ENCODE measurements around the gene PRKCZ. TPM values are rescaled to one million over a fixed set of nuclear protein-coding genes. Genes with fewer than 3 reads are reported as not detected.

PRKCZ gene
- total and polyA plus RNA-seq, 9 of the 15 experiments (the other 6 are each of a cell fraction or from before 2014, with no cell fraction given): 0.07 to 3.1 (median 1.3) TPM

- TF ChIP-seq SMAD1 (IDR thresholded peaks at IDR 0.05; ENCODE audit: low read depth, low read length, partially characterized antibody) (no peak), CEBPB (tag; IDR thresholded peaks at IDR 0.05) (peak; percentile 31), ZNF75A (CRISPR knock-in tag; IDR thresholded peaks at IDR 0.05) (no peak), ARID2 (IDR thresholded peaks at IDR 0.05) (no peak), NFE2 (IDR thresholded peaks at IDR 0.05; ENCODE audit: low read depth) (no peak), BCLAF1 (IDR thresholded peaks at IDR 0.05; ENCODE audit: borderline replicate concordance in 1 of 2, control insufficient read depth in 1 of 2, low read depth in 2 of 2, low read length in 1 of 2) (no peak), SIN3B (IDR thresholded peaks at IDR 0.05; ENCODE audit: low read depth) (no peak), ZNF609 (CRISPR knock-in tag; IDR thresholded peaks at IDR 0.05; ENCODE audit: borderline replicate concordance) (no peak), ZNF318 (IDR thresholded peaks at IDR 0.05; ENCODE audit: borderline replicate concordance in 1 of 2, low read depth in 1 of 2) (peak in 1 of 2 experiments; percentile 60; a peak in 1 of 4 replicates), RBM22 (IDR thresholded peaks at IDR 0.05; ENCODE audit: low read depth, low read length, poor library complexity, severe bottlenecking) (no peak)
Observed at GRCh38 chr1:2001773-2002411, 48.3 kb upstream of the PRKCZ start (continued).
